Chondrocyte (in vitro differentiated cells): ENCODE results near the gene PLA2G10. TPM values are rescaled to one million over a fixed set of nuclear protein-coding genes. Genes with fewer than 3 reads are reported as not detected.

ENCODE experiments used
- DNase-seq: peaks from one replicate; pipeline ENCODE4 v3.0.0; 2021; ENCODE audit warnings: mixed read lengths, low spot score
- H3K27ac Mint-ChIP-seq: one replicate; pipeline ENCODE4 v1.8.0; 2021; ENCODE audit warnings: mild to moderate bottlenecking, moderate library complexity, mixed read lengths; ENCODE audit not compliant: unreplicated experiment
- H3K27me3 Mint-ChIP-seq: 2 replicates; pipeline ENCODE4 v1.8.0; 2021; ENCODE audit warnings: low read depth, mixed read lengths
- H3K36me3 Mint-ChIP-seq: 2 replicates; pipeline ENCODE4 v1.8.0; 2021; ENCODE audit warnings: low read depth, mixed read lengths
- H3K4me1 Mint-ChIP-seq: 2 replicates; pipeline ENCODE4 v1.8.0; 2021; ENCODE audit warnings: low read depth, mild to moderate bottlenecking, mixed read lengths
- H3K4me3 Mint-ChIP-seq: one replicate; pipeline ENCODE4 v1.8.0; 2021; ENCODE audit warnings: mild to moderate bottlenecking, moderate library complexity, mixed read lengths; ENCODE audit not compliant: unreplicated experiment
- H3K9me3 Mint-ChIP-seq: 2 replicates; pipeline ENCODE4 v1.8.0; 2021; ENCODE audit warnings: low read depth, mixed read lengths
- CTCF ChIP-seq: fragments of 200-600 bp; sonication (generic); IDR thresholded peaks from 2 replicates; pipeline ENCODE4 v1.5.0; 2021; ENCODE audit warnings: antibody characterized with exemption, mild to moderate bottlenecking, moderate library complexity
- total RNA-seq: library from RNA; stranded (reverse); gene quantifications from 3 replicates; pipeline ENCODE4 v1.2.1, GENCODE V29; 2021

PLA2G10 gene
- total RNA-seq, 1 donor from 2014 or later, result not detected

- Mint-ChIP-seq H3K4me3 (no peak overlapping the region), H3K27me3 (no peaks in the 10 kb centered on the region)
Measured at GRCh38 chr16:14672403-14672971, 21.6 kb downstream of the PLA2G10 start.

GRCh38 chr16:14669776-14670175, 24.3 kb downstream of the PLA2G10 start:
- no peak for TF ChIP-seq CTCF
- no peaks in the 10 kb centered on the region for H3K9me3 Mint-ChIP-seq
- H3K4me3 Mint-ChIP-seq, result no peak overlapping the region
- H3K4me1 Mint-ChIP-seq, result no peaks in the 10 kb centered on the region
- H3K27me3 Mint-ChIP-seq, result no peaks in the 10 kb centered on the region
- H3K27ac Mint-ChIP-seq, result no peak overlapping the region
- H3K36me3 Mint-ChIP-seq, result peaks cover 37% of the 10 kb centered on the region
- no peak for DNase-seq

More at GRCh38 chr16:14672403-14672971, 21.6 kb downstream of the PLA2G10 start:
- DNase-seq, result no peak
- no peak for TF ChIP-seq CTCF
- no peak overlapping the region for H3K27ac Mint-ChIP-seq
- H3K36me3 Mint-ChIP-seq, result peaks cover 14% of the 10 kb centered on the region
- H3K4me1 Mint-ChIP-seq, result no peaks in the 10 kb centered on the region
- H3K9me3 Mint-ChIP-seq, result peaks cover 9% of the 10 kb centered on the region

GRCh38 chr16:14668556-14669223, 25.4 kb downstream of the PLA2G10 start:
- DNase-seq, result no peak
- H3K27me3 Mint-ChIP-seq, result no peaks in the 10 kb centered on the region
- H3K4me1 Mint-ChIP-seq, result no peaks in the 10 kb centered on the region
- peaks cover 46% of the 10 kb centered on the region for H3K36me3 Mint-ChIP-seq
- no peak for TF ChIP-seq CTCF
- H3K9me3 Mint-ChIP-seq, result no peaks in the 10 kb centered on the region
- H3K4me3 Mint-ChIP-seq, result no peak overlapping the region
- H3K27ac Mint-ChIP-seq, result no peak overlapping the region

GRCh38 chr16:14667347-14668266, 26.5 kb downstream of the PLA2G10 start:
- peaks cover 49% of the 10 kb centered on the region for H3K36me3 Mint-ChIP-seq
- no peak overlapping the region for H3K27ac Mint-ChIP-seq
- H3K4me3 Mint-ChIP-seq, result no peak overlapping the region
- no peak for DNase-seq
- no peaks in the 10 kb centered on the region for H3K9me3 Mint-ChIP-seq
- no peaks in the 10 kb centered on the region for H3K27me3 Mint-ChIP-seq
- no peak for TF ChIP-seq CTCF
- no peaks in the 10 kb centered on the region for H3K4me1 Mint-ChIP-seq

- Mint-ChIP-seq H3K9me3 (no peaks in the 10 kb centered on the region), H3K4me1 (no peaks in the 10 kb centered on the region), H3K27ac (peak overlapping the region; percentile 45), H3K27me3 (no peaks in the 10 kb centered on the region), H3K4me3 (no peak overlapping the region), H3K36me3 (peaks cover 23% of the 10 kb centered on the region)
- no peak for TF ChIP-seq CTCF
- no peak for DNase-seq
Measured at GRCh38 chr16:14658063-14658462, 36.0 kb downstream of the PLA2G10 start.
